Measurements from ENCODE around the gene CSTPP1. TPM values are rescaled to one million over a fixed set of nuclear protein-coding genes. Genes with fewer than 3 reads are reported as not detected.

Gene CSTPP1
- total RNA-seq, 1 donor from 2014 or later = 32.8 TPM

- Histone ChIP-seq H3K36me3 (no peaks in the 10 kb centered on the region), H3K27me3 (ENCODE audit: low read depth) (no peaks in the 10 kb centered on the region), H3K4me3 (no peak overlapping the region), H3K4me1 (no peaks in the 10 kb centered on the region), H3K27ac (no peak overlapping the region), H3K9me3 (no peaks in the 10 kb centered on the region)
- DNase-seq = no peak
- TF ChIP-seq CTCF (IDR thresholded peaks at IDR 0.05) = no peak
- intact Hi-C loops (cut with DNase I) = no loop called here
- ATAC-seq = no peak
Measured at GRCh38 chr11:47034091-47034490, 97.5 kb downstream of the CSTPP1 start.

- Histone ChIP-seq H3K27ac (no peak overlapping the region), H3K27me3 (ENCODE audit: low read depth) (no peaks in the 10 kb centered on the region), H3K36me3 (no peaks in the 10 kb centered on the region), H3K4me3 (no peak overlapping the region), H3K9me3 (no peaks in the 10 kb centered on the region), H3K4me1 (no peaks in the 10 kb centered on the region)
- no peak for ATAC-seq
- no peak for DNase-seq
- TF ChIP-seq CTCF (IDR thresholded peaks at IDR 0.05) = no peak
- intact Hi-C loops (cut with DNase I) = no loop called here
Measured at GRCh38 chr11:47035108-47035507, 98.5 kb downstream of the CSTPP1 start.

GRCh38 chr11:47044119-47044518 lies 107.6 kb downstream of the CSTPP1 start:
- intact Hi-C loops (cut with DNase I) = no loop called here
- H3K9me3 ChIP-seq = no peaks in the 10 kb centered on the region
- H3K4me1 ChIP-seq = no peaks in the 10 kb centered on the region
- H3K27me3 ChIP-seq (ENCODE audit: low read depth) = no peaks in the 10 kb centered on the region
- ATAC-seq = no peak
- no peak overlapping the region for H3K27ac ChIP-seq
- TF ChIP-seq CTCF (IDR thresholded peaks at IDR 0.05) = no peak
- H3K4me3 ChIP-seq = no peak overlapping the region
- no peaks in the 10 kb centered on the region for H3K36me3 ChIP-seq
- no peak for DNase-seq

GRCh38 chr11:47047972-47048371 lies 111.4 kb downstream of the CSTPP1 start:
- no peak overlapping the region for H3K4me3 ChIP-seq
- intact Hi-C loops (cut with DNase I) = no loop called here
- H3K27me3 ChIP-seq (ENCODE audit: low read depth) = no peaks in the 10 kb centered on the region
- DNase-seq (no peak), ATAC-seq (no peak)
- no peak overlapping the region for H3K27ac ChIP-seq
- no peaks in the 10 kb centered on the region for H3K9me3 ChIP-seq
- H3K4me1 ChIP-seq = no peaks in the 10 kb centered on the region
- TF ChIP-seq CTCF (IDR thresholded peaks at IDR 0.05) = no peak
- H3K36me3 ChIP-seq = no peaks in the 10 kb centered on the region

- intact Hi-C loops (cut with DNase I) = no loop called here
- no peaks in the 10 kb centered on the region for H3K4me1 ChIP-seq
- ATAC-seq (no peak), DNase-seq (no peak)
- no peak overlapping the region for H3K27ac ChIP-seq
- H3K4me3 ChIP-seq = no peak overlapping the region
- no peaks in the 10 kb centered on the region for H3K36me3 ChIP-seq
- no peaks in the 10 kb centered on the region for H3K27me3 ChIP-seq (ENCODE audit: low read depth)
- TF ChIP-seq CTCF (IDR thresholded peaks at IDR 0.05) = no peak
- H3K9me3 ChIP-seq = no peaks in the 10 kb centered on the region
Measured at GRCh38 chr11:47050284-47050683, 113.7 kb downstream of the CSTPP1 start.

GRCh38 chr11:47051217-47051616 lies 114.7 kb downstream of the CSTPP1 start:
- Histone ChIP-seq H3K36me3 (no peaks in the 10 kb centered on the region), H3K27ac (no peak overlapping the region), H3K4me3 (no peak overlapping the region), H3K4me1 (no peaks in the 10 kb centered on the region), H3K9me3 (no peaks in the 10 kb centered on the region), H3K27me3 (ENCODE audit: low read depth) (no peaks in the 10 kb centered on the region)
- DNase-seq (no peak), ATAC-seq (no peak)
- no peak for TF ChIP-seq CTCF (IDR thresholded peaks at IDR 0.05)
- intact Hi-C loops (cut with DNase I) = no loop called here

All from lower lobe of right lung (tissue), 2 donors.